ENCODE data around the gene PYCR2. TPM values are rescaled to one million over a fixed set of nuclear protein-coding genes. Genes with fewer than 3 reads are reported as not detected.

PYCR2 gene
- total RNA-seq, 2 donors from 2014 or later: 50.3 to 57.3 TPM

- Histone ChIP-seq H3K27me3 (no peaks in the 10 kb centered on the region), H3K4me1 (peaks cover 0 to 17% of the 10 kb centered on the region in 2 donors), H3K27ac (no peak overlapping the region), H3K4me3 (no peak overlapping the region), H3K9me3 (no peaks in the 10 kb centered on the region), H3K36me3 (peaks cover 5% of the 10 kb centered on the region)
- no peak for TF ChIP-seq CTCF (IDR thresholded peaks at IDR 0.05)
- no peak for DNase-seq (ENCODE audit: low spot score)
These were observed 2.6 kb upstream of the PYCR2 start for GRCh38 chr1:225926551-225927113.

- Histone ChIP-seq H3K4me3 (peak overlapping the region; percentile 85 to 91), H3K36me3 (peaks cover 29% of the 10 kb centered on the region), H3K9me3 (no peaks in the 10 kb centered on the region), H3K27ac (peak overlapping the region; percentile 90 to 97), H3K27me3 (no peaks in the 10 kb centered on the region), H3K4me1 (peaks cover 0 to 32% of the 10 kb centered on the region in 2 donors)
- DNase-seq (ENCODE audit: low spot score): no peak
- no peak for TF ChIP-seq CTCF (IDR thresholded peaks at IDR 0.05)
These were observed 714 bp downstream of the PYCR2 start for GRCh38 chr1:225923381-225923691.

GRCh38 chr1:225921734-225922709 is 2.0 kb downstream of the PYCR2 start:
- H3K4me3 ChIP-seq: no peak overlapping the region
- no peak for DNase-seq (ENCODE audit: low spot score)
- peaks cover 29% of the 10 kb centered on the region for H3K36me3 ChIP-seq
- no peaks in the 10 kb centered on the region for H3K9me3 ChIP-seq
- H3K27me3 ChIP-seq: no peaks in the 10 kb centered on the region
- H3K27ac ChIP-seq: no peak overlapping the region
- TF ChIP-seq CTCF (IDR thresholded peaks at IDR 0.05): no peak
- peaks cover 0 to 32% of the 10 kb centered on the region in 2 donors for H3K4me1 ChIP-seq

- no peaks in the 10 kb centered on the region for H3K27me3 ChIP-seq
- H3K9me3 ChIP-seq: no peaks in the 10 kb centered on the region
- peak; percentile 64 for DNase-seq (ENCODE audit: low spot score)
- H3K36me3 ChIP-seq: peaks cover 29% of the 10 kb centered on the region
- H3K27ac ChIP-seq: peak overlapping the region in 1 of 2 donors; percentile 16
- H3K4me1 ChIP-seq: peaks cover 0 to 32% of the 10 kb centered on the region in 2 donors
- TF ChIP-seq CTCF (IDR thresholded peaks at IDR 0.05): no peak
- H3K4me3 ChIP-seq: no peak overlapping the region
These were observed 4.1 kb downstream of the PYCR2 start for GRCh38 chr1:225919906-225920305.

GRCh38 chr1:225918280-225918679 is 5.8 kb downstream of the PYCR2 start:
- TF ChIP-seq CTCF (IDR thresholded peaks at IDR 0.05): no peak
- H3K27ac ChIP-seq: no peak overlapping the region
- no peak for DNase-seq (ENCODE audit: low spot score)
- no peak overlapping the region for H3K4me3 ChIP-seq
- no peaks in the 10 kb centered on the region for H3K9me3 ChIP-seq
- H3K4me1 ChIP-seq: peaks cover 0 to 24% of the 10 kb centered on the region in 2 donors
- H3K27me3 ChIP-seq: no peaks in the 10 kb centered on the region
- H3K36me3 ChIP-seq: peaks cover 29% of the 10 kb centered on the region
